ENCODE data around the gene PHKA1.

The PHKA1 gene

GRCh38 chrX:72584163-72584562 lies 129.9 kb downstream of the PHKA1 start:
- H3K27me3 ChIP-seq (ENCODE audit: control insufficient read depth, low read length) = no peaks in the 10 kb centered on the region; the same call in 1 of the 2 replicates
- H4K20me1 ChIP-seq (ENCODE audit: control insufficient read depth, insufficient read depth, low read depth, low read length) = no peaks in the 10 kb centered on the region
- H3F3A ChIP-seq (ENCODE audit: control insufficient read depth, insufficient read depth) = no peaks in the 10 kb centered on the region
- no peaks in the 10 kb centered on the region for H3K4me1 ChIP-seq (ENCODE audit: control insufficient read depth, low read length)
- no peaks in the 10 kb centered on the region for H3K9me2 ChIP-seq (replicated peaks; ENCODE audit: control insufficient read depth, low read length)
- H3K36me3 ChIP-seq (ENCODE audit: control insufficient read depth, low read length) = no peaks in the 10 kb centered on the region
- TF ChIP-seq EZH2phosphoT487 (IDR thresholded peaks at IDR 0.05; ENCODE audit: borderline replicate concordance, low read length) = no peak
- no peak for TF ChIP-seq CTCF (IDR thresholded peaks at IDR 0.05; ENCODE audit: low read depth, low read length, poor library complexity, severe bottlenecking)
- H3K79me2 ChIP-seq (ENCODE audit: control insufficient read depth, low read length) = no peaks in the 10 kb centered on the region
- H3K27ac ChIP-seq (ENCODE audit: low read depth, low read length) = no peak overlapping the region
- H3K4me3 ChIP-seq (ENCODE audit: low read length) = no peak overlapping the region
- H3K9me3 ChIP-seq (ENCODE audit: control insufficient read depth, insufficient read depth, low read length) = no peaks in the 10 kb centered on the region
- no peak overlapping the region for H3K4me2 ChIP-seq (ENCODE audit: low read length)

GRCh38 chrX:72576141-72576894 lies 137.8 kb downstream of the PHKA1 start:
- Histone ChIP-seq H3K79me2 (ENCODE audit: control insufficient read depth, low read length) (peaks cover 10% of the 10 kb centered on the region), H3K9me2 (replicated peaks; ENCODE audit: control insufficient read depth, low read length) (no peaks in the 10 kb centered on the region), H4K20me1 (ENCODE audit: control insufficient read depth, insufficient read depth, low read depth, low read length) (no peaks in the 10 kb centered on the region), H3K4me1 (ENCODE audit: control insufficient read depth, low read length) (no peaks in the 10 kb centered on the region), H3K27me3 (ENCODE audit: control insufficient read depth, low read length) (no peaks in the 10 kb centered on the region; the same call in 1 of the 2 replicates), H3K4me2 (ENCODE audit: low read length) (no peak overlapping the region), H3K9me3 (ENCODE audit: control insufficient read depth, insufficient read depth, low read length) (no peaks in the 10 kb centered on the region), H3K36me3 (ENCODE audit: control insufficient read depth, low read length) (no peaks in the 10 kb centered on the region), H3K4me3 (ENCODE audit: low read length) (no peak overlapping the region), H3F3A (ENCODE audit: control insufficient read depth, insufficient read depth) (no peaks in the 10 kb centered on the region), H3K27ac (ENCODE audit: low read depth, low read length) (no peak overlapping the region)
- no peak for TF ChIP-seq CTCF (IDR thresholded peaks at IDR 0.05; ENCODE audit: low read depth, low read length, poor library complexity, severe bottlenecking)
- TF ChIP-seq EZH2phosphoT487 (IDR thresholded peaks at IDR 0.05; ENCODE audit: borderline replicate concordance, low read length) = no peak

DNA sequence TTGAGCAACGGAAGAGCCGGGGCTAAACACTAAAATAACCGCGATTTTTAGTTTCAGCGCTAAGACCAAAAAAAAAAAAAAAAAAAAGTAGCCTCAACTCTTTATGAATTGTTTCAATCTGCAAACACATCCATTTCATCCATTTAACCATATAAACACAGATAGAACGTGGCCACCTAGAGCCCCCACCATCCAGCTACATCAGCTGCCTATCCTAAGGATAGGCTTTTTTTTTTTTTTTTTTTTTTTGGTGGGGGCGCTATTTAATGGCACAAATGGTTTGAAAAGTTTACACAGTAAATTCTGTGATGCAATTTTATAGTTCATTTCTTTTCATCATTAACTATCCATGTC lies 141.0 kb downstream of the PHKA1 start:
- no peak overlapping the region for H3K27ac ChIP-seq (ENCODE audit: low read depth, low read length)
- peak overlapping the region; percentile 57 for H3K4me2 ChIP-seq (ENCODE audit: low read length)

More for the DNA sequence above, 141.0 kb downstream of the PHKA1 start:
- Histone ChIP-seq H3F3A (ENCODE audit: control insufficient read depth, insufficient read depth) (no peaks in the 10 kb centered on the region), H3K79me2 (ENCODE audit: control insufficient read depth, low read length) (peaks cover 10% of the 10 kb centered on the region), H3K27me3 (ENCODE audit: control insufficient read depth, low read length) (no peaks in the 10 kb centered on the region), H4K20me1 (ENCODE audit: control insufficient read depth, insufficient read depth, low read depth, low read length) (no peaks in the 10 kb centered on the region), H3K4me3 (ENCODE audit: low read length) (peak overlapping the region; percentile 96), H3K9me3 (ENCODE audit: control insufficient read depth, insufficient read depth, low read length) (no peaks in the 10 kb centered on the region), H3K36me3 (ENCODE audit: control insufficient read depth, low read length) (peaks cover 11% of the 10 kb centered on the region; the same call in 1 of the 2 replicates), H3K4me1 (ENCODE audit: control insufficient read depth, low read length) (no peaks in the 10 kb centered on the region), H3K9me2 (replicated peaks; ENCODE audit: control insufficient read depth, low read length) (no peaks in the 10 kb centered on the region)
- TF ChIP-seq CTCF (IDR thresholded peaks at IDR 0.05; ENCODE audit: low read depth, low read length, poor library complexity, severe bottlenecking) (peak; percentile 20), EZH2phosphoT487 (IDR thresholded peaks at IDR 0.05; ENCODE audit: borderline replicate concordance, low read length) (no peak)
